GM12873 (cell line): Measurements from ENCODE around the gene TSPAN13.

Experiments used
- CTCF ChIP-seq: IDR thresholded peaks from 2 replicates; pipeline ENCODE4 v1.5.1; 2012; ENCODE audit warnings: low read depth, mild to moderate bottlenecking, moderate library complexity, low read length, control low read depth; ENCODE audit not compliant: insufficient read depth; ENCODE audit errors: missing control alignments

TSPAN13 gene

GRCh38 chr7:16786257-16786656 lies 32.7 kb downstream of the TSPAN13 start:
- TF ChIP-seq CTCF, result no peak

GRCh38 chr7:16787127-16787526 lies 33.6 kb downstream of the TSPAN13 start:
- TF ChIP-seq CTCF, result no peak

GRCh38 chr7:16791071-16791470 lies 37.5 kb downstream of the TSPAN13 start:
- no peak for TF ChIP-seq CTCF

- no peak for TF ChIP-seq CTCF
Measured at GRCh38 chr7:16791905-16792698, 38.5 kb downstream of the TSPAN13 start.

- TF ChIP-seq CTCF, result no peak
Measured at GRCh38 chr7:16794986-16795385, 41.4 kb downstream of the TSPAN13 start.

GRCh38 chr7:16795624-16796023 lies 42.1 kb downstream of the TSPAN13 start:
- TF ChIP-seq CTCF, result no peak

- TF ChIP-seq CTCF, result peak; percentile 41
Measured at GRCh38 chr7:16801111-16801542, 47.6 kb downstream of the TSPAN13 start.
